Upper lobe of right lung (tissue), 1 donor: ENCODE results near the gene GLS2. TPM values are rescaled to one million over a fixed set of nuclear protein-coding genes. Genes with fewer than 3 reads are reported as not detected.
A peak's percentile ranks its signal among the peaks of the same experiment; 100 is the strongest.

Experiments
- ATAC-seq: fragments of 200-7000 bp; cut with Tn5 transposase; one replicate; pipeline ENCODE4 v1.9.1; 2020; ENCODE audit warnings: mild to moderate bottlenecking, moderate library complexity
- DNase-seq: peaks from one replicate; pipeline ENCODE4 v3.0.0-alpha.2; 2020
- H3K27ac ChIP-seq: fragments of 200-600 bp; one replicate; pipeline ENCODE4 v1.8.0; 2022
- H3K27me3 ChIP-seq: fragments of 200-600 bp; one replicate; pipeline ENCODE4 v1.8.0; 2022; ENCODE audit warnings: mild to moderate bottlenecking
- H3K36me3 ChIP-seq: fragments of 200-600 bp; one replicate; pipeline ENCODE4 v1.8.0; 2022
- H3K4me1 ChIP-seq: fragments of 200-600 bp; one replicate; pipeline ENCODE4 v1.8.0; 2022
- H3K4me3 ChIP-seq: fragments of 200-600 bp; one replicate; pipeline ENCODE4 v1.8.0; 2022; ENCODE audit warnings: mild to moderate bottlenecking
- H3K9me3 ChIP-seq: fragments of 200-600 bp; one replicate; pipeline ENCODE4 v1.8.0; 2022
- CTCF ChIP-seq: fragments of 200-600 bp; IDR thresholded peaks from one replicate; pipeline ENCODE4 v1.8.0; 2022; ENCODE audit warnings: antibody characterized with exemption
- intact Hi-C: fragments of 100-400 bp; cut with DNase I; formaldehyde crosslinking; loops from one replicate; pipeline ENCODE4 v1.11.0; 2022
- total RNA-seq: library from RNA; stranded (reverse); fragmentation: NEBNext Ultra II Directional; extraction: Animal tissue kit (Norgen Biotek cat#: 25700); gene quantifications from one replicate; pipeline ENCODE4 v1.2.1, GENCODE V29; 2021
- donor health status: DM: no; HTN: yes; CAD: no; lungs with severe emphysema.

Gene GLS2
- total RNA-seq, 1 donor from 2014 or later, result 5.5 TPM

- Histone ChIP-seq H3K4me1 (no peaks in the 10 kb centered on the region), H3K9me3 (no peaks in the 10 kb centered on the region), H3K27me3 (no peaks in the 10 kb centered on the region), H3K27ac (no peak overlapping the region), H3K4me3 (no peak overlapping the region), H3K36me3 (peaks cover 8% of the 10 kb centered on the region)
- ATAC-seq (no peak), DNase-seq (no peak)
- intact Hi-C loops, result no loop called here
- no peak for TF ChIP-seq CTCF
Measured at GRCh38 chr12:56477521-56478225, 10.3 kb downstream of the GLS2 start.

- Histone ChIP-seq H3K9me3 (no peaks in the 10 kb centered on the region), H3K4me1 (no peaks in the 10 kb centered on the region), H3K27me3 (no peaks in the 10 kb centered on the region), H3K4me3 (no peak overlapping the region), H3K36me3 (peaks cover 8% of the 10 kb centered on the region), H3K27ac (no peak overlapping the region)
- no peak for TF ChIP-seq CTCF
- ATAC-seq, result peak; percentile 27
- intact Hi-C loops, result no loop called here
- DNase-seq, result no peak
Measured at GRCh38 chr12:56476972-56477432, 11.0 kb downstream of the GLS2 start.

GRCh38 chr12:56476143-56476542 is 11.8 kb downstream of the GLS2 start:
- DNase-seq (no peak), ATAC-seq (no peak)
- Histone ChIP-seq H3K4me1 (no peaks in the 10 kb centered on the region), H3K27me3 (no peaks in the 10 kb centered on the region), H3K36me3 (peaks cover 8% of the 10 kb centered on the region), H3K4me3 (no peak overlapping the region), H3K9me3 (no peaks in the 10 kb centered on the region), H3K27ac (no peak overlapping the region)
- intact Hi-C loops, result no loop called here
- no peak for TF ChIP-seq CTCF

GRCh38 chr12:56474389-56474788 is 13.6 kb downstream of the GLS2 start:
- H3K4me1 ChIP-seq, result peaks cover 10% of the 10 kb centered on the region
- ATAC-seq, result no peak
- no peak overlapping the region for H3K4me3 ChIP-seq
- H3K9me3 ChIP-seq, result no peaks in the 10 kb centered on the region
- H3K27ac ChIP-seq, result peak overlapping the region; percentile 24
- H3K36me3 ChIP-seq, result peaks cover 8% of the 10 kb centered on the region
- no peak for TF ChIP-seq CTCF
- DNase-seq, result no peak
- intact Hi-C loops, result no loop called here
- no peaks in the 10 kb centered on the region for H3K27me3 ChIP-seq

- Histone ChIP-seq H3K9me3 (no peaks in the 10 kb centered on the region), H3K36me3 (peaks cover 8% of the 10 kb centered on the region)
- peak; percentile 25 for ATAC-seq
Measured at GRCh38 chr12:56469007-56469930, 18.7 kb downstream of the GLS2 start.

More at GRCh38 chr12:56469007-56469930, 18.7 kb downstream of the GLS2 start:
- Histone ChIP-seq H3K27ac (peak overlapping the region; percentile 95), H3K4me3 (peak overlapping the region; percentile 99), H3K4me1 (peaks cover 12% of the 10 kb centered on the region), H3K27me3 (no peaks in the 10 kb centered on the region)
- no peak for TF ChIP-seq CTCF
- intact Hi-C loops, result loop anchor here (10.0 kb wide), 2 partner anchors 134 to 274 kb away; partner anchors contain the start of genes IL23A and PAN2
- DNase-seq, result no peak
